ENCODE results near the gene STXBP6. TPM values are rescaled to one million over a fixed set of nuclear protein-coding genes. Genes with fewer than 3 reads are reported as not detected.

STXBP6 gene
- total RNA-seq, 1 experiment from 2014 or later = 0.27 TPM

GRCh38 chr14:25026476-25027137, 23.3 kb downstream of the STXBP6 start:
- Histone ChIP-seq H3K9me3 (ENCODE audit: control insufficient read depth in 1 of 2, insufficient read depth in 1 of 2, low read depth in 1 of 2, low read length in 2 of 2) (peaks cover under 1 to 25% of the 10 kb centered on the region in 2 experiments; a peak in 2 of 4 replicates), H3K9ac (ENCODE audit: low read length) (no peak overlapping the region), H3K27me3 (ENCODE audit: insufficient read depth, low read length) (no peaks in the 10 kb centered on the region), H3K4me1 (ENCODE audit: control insufficient read depth in 1 of 2, insufficient read depth in 2 of 2, low read length in 2 of 2) (no peaks in the 10 kb centered on the region), H3K79me2 (ENCODE audit: insufficient read depth, low read length) (no peaks in the 10 kb centered on the region), H4K20me1 (ENCODE audit: insufficient read depth) (no peaks in the 10 kb centered on the region), H3K36me3 (ENCODE audit: control insufficient read depth in 1 of 2, insufficient read depth in 2 of 2, low read length in 2 of 2) (no peaks in the 10 kb centered on the region), H3K4me2 (ENCODE audit: low read length) (no peak overlapping the region), H2AFZ (ENCODE audit: low read depth, low read length, poor library complexity, severe bottlenecking) (no peak overlapping the region), H3K4me3 (replicated peaks in 1 of 2; ENCODE audit: low read depth in 1 of 2, low read length in 2 of 2) (no peak overlapping the region), H3K27ac (ENCODE audit: low read depth, low read length) (no peak overlapping the region), H3K9me2 (ENCODE audit: insufficient read depth) (no peaks in the 10 kb centered on the region)
- POLR2A ChIA-PET = no interaction called here
- TF ChIP-seq RAD21 (IDR thresholded peaks at IDR 0.05; ENCODE audit: low read depth) (no peak), POLR2AphosphoS5 (IDR thresholded peaks at IDR 0.05; ENCODE audit: low read depth, low read length) (no peak), ELF1 (IDR thresholded peaks at IDR 0.05; ENCODE audit: borderline replicate concordance, low read depth) (no peak), ZBTB33 (IDR thresholded peaks at IDR 0.05; ENCODE audit: extremely low read depth, insufficient replicate concordance, low read length) (no peak), REST (IDR thresholded peaks at IDR 0.05; ENCODE audit: low read depth) (no peak), TCF7L2 (IDR thresholded peaks at IDR 0.05; ENCODE audit: borderline replicate concordance, extremely low read depth, insufficient read depth, insufficient read length) (no peak), SP1 (IDR thresholded peaks at IDR 0.05; ENCODE audit: low read depth) (no peak), JUND (IDR thresholded peaks at IDR 0.05) (no peak), YY1 (IDR thresholded peaks at IDR 0.05; ENCODE audit: extremely low read depth, insufficient replicate concordance, low read depth, low read length) (no peak), CBX3 (IDR thresholded peaks at IDR 0.05; ENCODE audit: low read depth) (no peak), EZH2 (IDR thresholded peaks at IDR 0.05) (no peak), SRF (IDR thresholded peaks at IDR 0.05; ENCODE audit: low read depth) (no peak), EZH2phosphoT487 (IDR thresholded peaks at IDR 0.05; ENCODE audit: borderline replicate concordance) (no peak), CEBPB (IDR thresholded peaks at IDR 0.05; ENCODE audit: low read depth) (no peak)
- no peak for ATAC-seq
- CTCF ChIA-PET = no interaction called here
- intact Hi-C loops (cut with micrococcal nuclease) = no loop called here
- no TSS peak for BruUV-seq (replicated peaks)
- RAD21 ChIA-PET (ENCODE audit: low non-redundant PET in 1 of 2, low total read pairs in 2 of 2, uncharacterized antibody in 2 of 2, unreplicated experiment in 2 of 2) = no interaction called here
- no peak for DNase-seq (ENCODE audit: low read depth, low spot score)

Measured in HCT116 (cell line).